CD4-positive, alpha-beta T cell treated with Interleukin-12 subunit alpha and Interleukin-12 subunit beta, for 1 hour (primary cell): ENCODE results near the gene SKIC2.
"Not testable (repeated sequence)": the region's sequence is repeated elsewhere in the genome, so short reads cannot be mapped to it uniquely, and the experiment has no call there.

Source experiments
- DNase-seq: peaks from one replicate; pipeline ENCODE4 v3.0.0-alpha.2; 2020

The SKIC2 gene

GRCh38 chr6:31969712-31970603 is 11.0 kb downstream of the SKIC2 start:
- DNase-seq = no peak

DNA sequence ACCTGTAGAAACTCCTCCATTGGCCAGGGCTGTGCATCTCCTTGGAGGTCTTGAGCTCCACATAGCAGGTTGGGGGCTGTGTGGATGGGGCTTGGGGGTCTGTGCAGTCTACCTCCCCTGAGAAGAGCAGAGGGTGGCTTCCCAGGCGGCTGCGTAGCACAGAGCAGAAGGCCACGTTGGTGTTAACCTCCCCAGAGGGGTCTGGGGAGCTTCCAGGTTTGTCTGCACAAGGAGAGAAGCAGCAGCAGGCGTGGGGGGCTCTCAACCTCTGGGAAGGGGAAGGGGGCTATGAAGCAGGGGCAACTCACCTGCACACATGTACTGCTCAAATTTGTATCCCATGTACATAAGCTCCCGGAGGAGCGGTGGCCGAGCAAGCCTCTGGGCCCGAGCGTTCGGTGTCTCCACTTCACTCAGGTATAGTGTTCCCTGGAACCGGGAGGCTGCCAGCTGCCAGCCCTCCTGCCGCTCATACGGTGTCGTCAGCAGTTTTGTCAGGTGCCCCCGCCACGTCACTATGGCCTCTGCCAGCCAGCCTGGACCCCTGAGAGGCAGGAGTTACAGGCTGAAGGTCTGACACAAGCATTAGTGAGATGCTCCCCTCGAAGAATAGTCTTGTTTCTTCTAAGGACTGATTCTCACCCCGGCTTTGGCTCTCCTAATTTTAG is 11.8 kb downstream of the SKIC2 start:
- no peak for DNase-seq

DNA sequence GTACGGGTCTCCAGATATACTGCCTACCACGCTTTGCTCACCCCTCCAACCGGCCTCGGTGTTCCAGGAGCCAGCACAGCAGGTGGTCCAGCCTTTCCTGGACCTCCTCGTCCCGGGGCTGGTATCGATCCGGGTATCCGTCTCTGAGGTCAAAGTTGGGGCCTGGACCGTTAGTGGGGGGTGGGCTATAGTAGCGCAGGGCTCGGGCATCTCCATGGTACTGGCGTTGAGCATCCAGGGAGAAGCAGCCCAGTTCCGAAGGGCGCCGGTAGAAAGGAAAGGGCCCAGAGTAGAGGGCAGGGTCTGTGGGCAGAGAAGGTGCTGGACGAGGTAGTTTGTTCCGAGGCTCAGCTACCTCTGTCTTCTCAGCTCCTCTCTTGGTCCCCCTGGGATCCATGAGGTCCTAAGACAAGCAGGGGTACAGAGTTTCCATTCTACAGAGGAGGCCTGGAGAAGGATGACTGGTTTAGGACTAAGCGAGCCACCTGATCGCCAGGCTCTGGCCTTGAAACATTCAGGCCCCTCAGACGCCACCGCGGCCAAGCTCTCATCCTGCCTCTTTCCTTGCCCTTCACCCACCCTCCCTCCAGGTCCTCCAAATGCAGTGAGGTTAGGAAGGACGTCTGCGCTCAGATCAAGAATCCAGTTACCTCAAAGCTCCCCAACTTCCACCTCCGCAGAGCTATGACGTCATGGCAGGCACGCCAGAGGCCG is 12.5 kb downstream of the SKIC2 start:
- no peak for DNase-seq

- peak; percentile 98 for DNase-seq
Measured at GRCh38 chr6:31971993-31972708, 13.2 kb downstream of the SKIC2 start, which contains the start of gene DXO. DXO (minus strand) TSS chr6:31972138; CDS start chr6:31971675, 463 bp downstream.

DNA sequence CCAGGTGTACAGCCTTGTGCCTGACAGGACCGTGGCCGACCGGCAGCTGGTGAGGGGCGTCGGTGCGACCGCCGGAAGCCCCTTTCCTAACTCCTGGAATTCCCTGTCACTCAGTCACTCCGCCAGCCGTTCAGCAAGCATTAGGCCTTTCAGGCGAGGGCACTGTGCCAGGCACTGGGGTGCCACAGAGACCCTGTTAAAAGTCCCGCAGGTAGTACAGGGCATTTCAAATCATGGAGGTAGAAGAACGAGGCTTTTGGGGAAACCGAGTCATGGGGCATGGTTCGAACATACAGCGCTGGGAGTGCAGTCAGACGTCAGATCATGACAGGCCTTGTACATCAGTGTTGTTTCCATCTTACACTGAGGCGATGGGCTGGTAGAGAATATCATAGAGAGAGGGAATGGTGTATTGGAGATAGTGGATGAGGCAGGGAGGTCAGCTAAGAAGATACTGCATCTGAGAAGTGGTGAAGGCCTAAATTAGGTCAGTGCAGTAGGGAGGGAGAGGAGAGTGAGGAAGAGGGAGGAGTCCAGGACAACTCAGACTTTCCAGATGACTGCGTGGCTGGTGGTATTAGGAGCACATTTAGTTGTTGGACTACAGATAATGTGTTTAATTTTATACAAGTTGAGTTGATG is 13.9 kb downstream of the SKIC2 start:
- DNase-seq = no peak

GRCh38 chr6:31976065-31976464 is 17.1 kb downstream of the SKIC2 start:
- DNase-seq = not testable (repeated sequence)

DNA sequence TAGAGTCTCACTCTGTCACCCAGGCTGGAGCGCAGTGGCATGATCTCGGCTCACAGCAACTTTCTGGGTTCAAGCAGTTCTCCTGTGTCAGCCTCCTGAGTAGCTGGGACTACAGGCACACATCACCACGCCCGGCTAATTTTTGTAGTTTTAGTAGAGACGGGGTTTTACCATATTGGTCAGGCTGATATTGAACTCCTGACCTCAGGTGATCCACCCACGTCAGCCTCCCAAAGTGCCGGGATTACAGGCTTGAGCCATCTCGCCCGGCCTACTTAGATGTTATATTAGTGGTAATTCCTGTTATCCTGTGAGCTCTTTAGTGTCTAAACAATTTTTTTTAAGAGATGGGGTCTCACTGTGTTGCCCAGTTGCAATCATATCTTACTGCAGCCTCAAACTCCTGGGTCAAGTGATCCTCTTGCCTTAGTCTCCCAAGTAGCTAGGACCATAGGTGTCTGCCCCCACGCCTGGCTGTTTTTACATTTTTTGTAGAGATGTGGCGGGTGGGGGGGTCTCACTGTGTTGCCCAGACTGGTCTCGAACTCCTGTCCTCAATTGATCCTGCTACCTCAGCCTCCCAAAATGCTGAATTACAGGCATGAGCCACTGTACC is 18.9 kb downstream of the SKIC2 start:
- DNase-seq = no peak

DNA sequence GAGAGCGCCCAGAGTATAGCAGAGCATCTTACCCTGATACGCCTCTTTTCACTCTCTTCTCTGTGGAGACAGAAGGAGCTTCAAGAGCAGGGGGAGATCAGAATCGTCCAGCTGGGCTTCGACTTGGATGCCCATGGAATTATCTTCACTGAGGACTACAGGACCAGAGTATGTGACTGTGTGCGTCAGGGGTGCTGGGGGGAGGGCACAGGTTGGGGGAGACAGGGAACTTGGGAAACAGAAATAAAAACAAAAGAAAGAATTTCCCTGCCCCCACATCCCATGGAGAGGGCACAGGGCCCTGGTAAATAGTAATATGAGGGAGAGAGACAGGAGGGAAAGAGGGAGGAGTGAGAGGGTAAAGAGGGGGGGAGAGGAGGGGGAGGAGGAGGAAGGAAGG is 19.9 kb downstream of the SKIC2 start:
- no peak for DNase-seq

GRCh38 chr6:31979238-31979898 is 20.4 kb downstream of the SKIC2 start:
- no peak for DNase-seq

GRCh38 chr6:31980195-31980876 is 21.4 kb downstream of the SKIC2 start:
- DNase-seq = not testable (repeated sequence)

- DNase-seq = not testable (repeated sequence)
Measured at GRCh38 chr6:31980998-31981397, 22.0 kb downstream of the SKIC2 start.

- DNase-seq = not testable (repeated sequence)
Measured at GRCh38 chr6:31981744-31982143, 22.8 kb downstream of the SKIC2 start, which contains the start of gene C4A. C4A (plus strand) TSS chr6:31982057; CDS start chr6:31982108, 51 bp downstream.

GRCh38 chr6:31989363-31989762 is 30.4 kb downstream of the SKIC2 start:
- not testable (repeated sequence) for DNase-seq

- DNase-seq = not testable (repeated sequence)
Measured at GRCh38 chr6:31994421-31994820, 35.4 kb downstream of the SKIC2 start.

DNA sequence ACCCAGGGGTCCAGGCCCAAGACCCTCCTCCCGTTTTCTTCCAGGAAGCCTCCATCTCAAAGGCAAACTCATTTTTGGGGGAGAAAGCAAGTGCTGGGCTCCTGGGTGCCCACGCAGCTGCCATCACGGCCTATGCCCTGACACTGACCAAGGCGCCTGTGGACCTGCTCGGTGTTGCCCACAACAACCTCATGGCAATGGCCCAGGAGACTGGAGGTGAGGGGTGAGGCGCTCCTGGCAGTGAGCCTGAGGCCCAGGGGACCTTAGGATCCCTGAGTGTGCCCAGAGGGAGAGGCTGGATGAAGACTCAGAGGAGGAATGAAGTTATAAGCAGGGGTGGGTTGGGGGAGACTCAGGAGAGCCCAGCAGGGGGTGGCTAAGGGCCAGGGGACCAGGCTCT is 37.4 kb downstream of the SKIC2 start:
- not testable (repeated sequence) for DNase-seq

GRCh38 chr6:32002546-32003268 is 43.7 kb downstream of the SKIC2 start:
- DNase-seq = not testable (repeated sequence)

GRCh38 chr6:32003301-32003700 is 44.3 kb downstream of the SKIC2 start:
- not testable (repeated sequence) for DNase-seq

GRCh38 chr6:32004393-32004792 is 45.4 kb downstream of the SKIC2 start:
- not testable (repeated sequence) for DNase-seq

GRCh38 chr6:32004864-32005537 is 46.0 kb downstream of the SKIC2 start:
- DNase-seq = not testable (repeated sequence)
